GM18861 (cell line): ENCODE results near the gene OR52B2.

Experiments
- ATAC-seq: cut with Tn5 transposase; IDR thresholded peaks from one replicate; pipeline ENCODE4 v1.9.1; 2021; ENCODE audit not compliant: unreplicated experiment

The OR52B2 gene

GRCh38 chr11:6170226-6170625, at the start of gene OR52B2:
OR52B2 (minus strand) TSS chr11:6170326; CDS start chr11:6170326, 0 bp downstream.
- ATAC-seq: no peak

GRCh38 chr11:6219359-6219758, 49.2 kb upstream of the OR52B2 start:
- no peak for ATAC-seq

DNA sequence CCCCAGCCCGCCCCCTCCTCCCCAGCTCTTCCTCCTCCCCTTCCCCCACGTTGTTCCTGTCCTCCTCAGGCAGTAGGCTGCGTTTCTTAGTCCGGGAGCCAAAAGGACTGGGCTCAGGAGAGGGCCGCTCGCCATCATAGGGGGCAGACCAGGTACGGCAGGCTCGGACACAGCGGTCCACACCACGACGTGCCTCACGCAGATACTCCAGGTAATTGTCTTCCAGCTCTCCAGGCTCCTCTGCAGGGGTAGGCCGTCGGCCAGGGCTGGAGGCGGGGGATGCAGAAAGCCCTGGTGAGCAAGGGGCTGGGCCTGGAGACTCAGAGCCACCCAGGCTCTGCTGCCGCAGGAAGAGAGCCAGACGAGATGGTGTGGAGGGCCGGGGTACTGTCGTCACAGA, 47.6 kb upstream of the OR52B2 start:
- ATAC-seq: no peak

- no peak for ATAC-seq
Observed at GRCh38 chr11:6216501-6216900, 46.4 kb upstream of the OR52B2 start.

DNA sequence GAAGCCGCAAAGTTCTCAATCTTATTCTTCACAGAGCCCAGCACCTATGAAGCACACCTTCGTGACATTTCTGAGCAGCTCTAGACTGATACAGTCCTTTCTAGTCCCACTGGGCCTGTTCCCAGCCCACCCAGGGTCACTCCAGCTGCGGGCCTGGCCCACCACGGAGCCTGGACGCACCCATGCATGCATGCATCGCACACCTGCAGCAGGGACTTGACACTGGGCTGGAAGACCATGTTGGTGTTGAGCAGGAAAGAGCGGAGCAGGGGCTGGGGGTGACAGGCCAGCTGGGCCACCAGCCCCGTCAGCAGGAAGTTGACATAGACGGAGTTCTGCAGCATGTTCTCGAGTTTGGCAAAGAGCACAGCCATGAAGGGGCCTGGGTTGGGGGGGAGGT, 44.4 kb upstream of the OR52B2 start:
- no peak for ATAC-seq

GRCh38 chr11:6210274-6210955, 40.3 kb upstream of the OR52B2 start:
- no peak for ATAC-seq

GRCh38 chr11:6209801-6210200, 39.7 kb upstream of the OR52B2 start:
- ATAC-seq: no peak

GRCh38 chr11:6206456-6207180, 36.5 kb upstream of the OR52B2 start:
- ATAC-seq: no peak

GRCh38 chr11:6205366-6205765, 35.2 kb upstream of the OR52B2 start, which contains the start of gene C11orf42:
C11orf42 (plus strand) TSS chr11:6205557; CDS start chr11:6205616, 59 bp downstream.
- no peak for ATAC-seq

GRCh38 chr11:6204706-6205105, 34.6 kb upstream of the OR52B2 start:
- ATAC-seq: no peak

- ATAC-seq: peak; percentile 83
Observed at GRCh38 chr11:6203327-6203726, 33.2 kb upstream of the OR52B2 start.

GRCh38 chr11:6202041-6202440, 31.9 kb upstream of the OR52B2 start:
- no peak for ATAC-seq

DNA sequence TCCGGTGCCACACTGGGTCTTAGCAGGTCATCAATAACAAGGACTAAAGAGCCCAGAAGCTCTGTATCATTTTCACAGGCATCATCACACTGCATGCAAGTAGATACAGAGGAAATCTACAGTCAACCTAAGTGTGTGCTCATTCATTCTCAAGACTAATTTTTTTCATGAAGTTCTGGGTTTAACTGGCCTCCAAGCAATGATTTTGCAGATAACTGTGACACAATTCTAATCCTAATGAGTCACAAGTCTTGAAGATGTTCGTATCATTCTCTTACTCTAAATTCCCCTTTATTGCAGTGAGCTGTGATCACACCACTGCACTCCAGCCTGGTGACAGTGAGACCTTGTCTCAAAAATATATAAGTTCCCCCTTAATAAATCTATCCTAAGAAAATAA, 31.4 kb upstream of the OR52B2 start:
- no peak for ATAC-seq

DNA sequence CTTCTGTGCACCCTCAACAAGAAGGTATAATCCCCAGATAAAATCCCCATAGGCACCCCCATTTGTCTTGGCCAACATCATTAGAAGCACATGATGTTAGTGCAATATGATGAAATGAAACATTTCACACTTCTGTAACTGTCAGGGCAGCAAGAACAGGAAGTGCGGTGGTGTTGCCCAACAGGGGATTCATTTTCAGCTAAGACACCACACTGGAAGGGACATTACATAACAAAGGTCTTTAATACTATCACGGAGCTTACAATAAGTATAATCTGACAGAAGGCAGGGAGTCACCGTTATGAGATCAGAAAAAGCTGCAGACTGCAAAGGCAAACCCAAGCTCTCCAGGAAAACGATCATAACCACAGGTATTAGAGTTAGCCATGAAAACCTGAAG, 30.8 kb upstream of the OR52B2 start:
- ATAC-seq: no peak

DNA sequence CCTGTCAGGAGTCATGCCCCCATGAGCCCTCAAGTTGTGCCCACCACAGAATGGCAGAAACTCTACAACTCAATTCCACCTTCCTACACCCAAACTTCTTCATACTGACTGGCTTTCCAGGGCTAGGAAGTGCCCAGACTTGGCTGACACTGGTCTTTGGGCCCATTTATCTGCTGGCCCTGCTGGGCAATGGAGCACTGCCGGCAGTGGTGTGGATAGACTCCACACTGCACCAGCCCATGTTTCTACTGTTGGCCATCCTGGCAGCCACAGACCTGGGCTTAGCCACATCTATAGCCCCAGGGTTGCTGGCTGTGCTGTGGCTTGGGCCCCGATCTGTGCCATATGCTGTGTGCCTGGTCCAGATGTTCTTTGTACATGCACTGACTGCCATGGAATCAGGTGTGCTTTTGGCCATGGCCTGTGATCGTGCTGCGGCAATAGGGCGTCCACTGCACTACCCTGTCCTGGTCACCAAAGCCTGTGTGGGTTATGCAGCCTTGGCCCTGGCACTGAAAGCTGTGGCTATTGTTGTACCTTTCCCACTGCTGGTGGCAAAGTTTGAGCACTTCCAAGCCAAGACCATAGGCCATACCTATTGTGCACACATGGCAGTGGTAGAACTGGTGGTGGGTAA, 29.2 kb upstream of the OR52B2 start, which contains the start of gene OR52W1:
TSS of gene OR52W1 (plus strand) at position 51 of the 637 bp plus-strand sequence. CDS start at position 51, 0 bp downstream.
- ATAC-seq: no peak

DNA sequence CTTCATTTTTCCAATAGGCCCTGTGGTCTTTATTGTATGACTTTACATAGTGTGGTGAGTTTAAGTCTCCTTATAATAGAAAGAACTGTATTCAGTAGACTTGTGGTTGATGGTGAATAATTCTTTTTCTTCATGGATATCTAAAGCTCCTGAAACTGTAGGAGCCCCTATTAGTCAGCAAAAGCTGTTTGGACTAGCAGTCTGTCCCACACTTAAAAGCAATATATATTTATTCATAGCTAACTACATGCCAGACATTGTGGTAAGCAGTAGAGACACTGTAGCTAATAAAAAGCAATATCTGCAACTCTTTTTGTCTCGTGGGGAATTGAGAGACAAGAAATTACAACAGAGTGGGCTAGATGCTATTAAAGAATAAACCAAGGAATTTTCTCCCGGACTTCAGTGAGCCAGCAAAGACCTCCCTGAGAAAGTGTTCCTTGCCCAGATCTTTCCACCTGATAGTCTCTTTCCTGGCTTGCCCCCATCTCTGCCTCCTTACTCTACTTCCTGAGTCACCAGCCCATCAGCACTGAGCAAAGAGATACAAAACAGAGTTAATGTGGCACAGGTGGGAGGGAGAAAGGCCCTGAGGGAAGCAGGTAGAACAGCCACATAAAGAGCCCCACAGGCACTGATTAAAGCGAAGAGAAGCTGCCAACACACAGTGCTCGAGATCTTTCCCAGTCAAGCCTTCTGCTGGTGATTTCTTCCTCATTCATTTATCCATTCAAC, 27.5 kb upstream of the OR52B2 start:
- no peak for ATAC-seq

- peak; percentile 47 for ATAC-seq
Observed at GRCh38 chr11:6196396-6196795, 26.3 kb upstream of the OR52B2 start.

GRCh38 chr11:6194065-6194581, 24.0 kb upstream of the OR52B2 start:
- ATAC-seq: no peak

DNA sequence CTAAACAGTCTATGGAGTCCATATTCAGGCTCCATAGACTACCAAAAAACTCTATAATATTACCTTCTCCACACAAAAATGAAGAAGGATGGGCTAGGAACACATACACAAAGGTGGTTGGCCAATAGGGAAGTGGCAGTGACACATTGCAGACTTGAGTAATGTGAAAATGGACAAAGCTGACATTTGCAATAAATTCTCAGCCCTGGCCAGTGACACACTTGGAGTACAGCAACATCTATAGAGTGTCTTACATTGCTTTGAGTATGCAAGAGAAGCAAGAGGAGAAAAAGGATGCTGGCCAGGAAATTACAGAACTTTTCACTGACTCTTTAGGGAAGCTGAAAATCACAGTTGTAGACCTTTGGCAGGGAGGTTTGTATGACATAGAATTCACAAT, 21.6 kb upstream of the OR52B2 start:
- no peak for ATAC-seq

DNA sequence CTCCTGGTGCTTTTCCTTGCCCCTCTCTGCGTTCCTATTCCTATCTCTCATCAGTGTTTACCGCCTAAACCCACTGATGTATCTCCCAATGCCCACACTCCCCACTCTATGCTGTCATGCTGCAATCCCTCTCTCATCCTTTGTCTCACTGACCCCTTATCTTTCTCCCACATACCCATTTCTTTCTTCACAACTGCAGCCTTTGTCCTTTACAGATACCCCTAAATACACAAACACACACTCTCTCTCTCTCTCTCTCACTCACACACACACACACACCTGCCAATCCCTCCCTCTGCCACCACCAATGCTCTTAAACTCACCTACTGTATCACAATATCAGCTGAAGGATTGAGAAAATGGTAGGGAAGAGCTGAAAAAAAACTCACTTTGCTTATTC, 5.3 kb upstream of the OR52B2 start:
- ATAC-seq: no peak
